ENCODE measurements around the gene PID1.
A peak's percentile ranks its signal among the peaks of the same experiment; 100 is the strongest.

Gene PID1

DNA sequence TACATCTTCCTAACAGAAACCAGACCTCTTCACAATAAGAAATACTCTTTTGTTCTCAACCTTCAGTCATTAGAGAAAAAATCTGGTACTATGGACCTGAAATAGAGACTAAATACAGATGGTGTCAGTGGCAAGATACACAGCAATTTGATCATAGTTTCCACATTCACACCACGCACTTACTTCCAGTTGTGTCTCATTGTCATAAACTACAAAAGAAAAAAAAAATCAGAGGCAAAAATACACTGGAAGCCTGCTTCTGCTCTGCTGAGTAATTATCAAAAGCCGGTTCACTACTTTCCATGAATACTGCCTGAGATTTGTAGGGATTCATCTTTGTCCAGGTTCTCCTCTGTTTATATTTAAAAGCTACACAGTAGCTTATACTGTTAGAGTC, 182.6 kb downstream of the PID1 start:
- H3K4me1 Mint-ChIP-seq, result peaks cover 42% of the 10 kb centered on the region
- no peak for TF ChIP-seq CTCF (IDR thresholded peaks at IDR 0.05; ENCODE audit: unreplicated experiment in 3 of 3)
- no peak overlapping the region for H3K4me3 Mint-ChIP-seq
- H3K36me3 Mint-ChIP-seq (ENCODE audit: low read depth), result no peaks in the 10 kb centered on the region
- peaks cover 2% of the 10 kb centered on the region for H3K9me3 Mint-ChIP-seq
- H3K27me3 Mint-ChIP-seq (ENCODE audit: low read depth), result no peaks in the 10 kb centered on the region
- peak overlapping the region in 1 of 3 experiments; percentile 57 for H3K27ac Mint-ChIP-seq

DNA sequence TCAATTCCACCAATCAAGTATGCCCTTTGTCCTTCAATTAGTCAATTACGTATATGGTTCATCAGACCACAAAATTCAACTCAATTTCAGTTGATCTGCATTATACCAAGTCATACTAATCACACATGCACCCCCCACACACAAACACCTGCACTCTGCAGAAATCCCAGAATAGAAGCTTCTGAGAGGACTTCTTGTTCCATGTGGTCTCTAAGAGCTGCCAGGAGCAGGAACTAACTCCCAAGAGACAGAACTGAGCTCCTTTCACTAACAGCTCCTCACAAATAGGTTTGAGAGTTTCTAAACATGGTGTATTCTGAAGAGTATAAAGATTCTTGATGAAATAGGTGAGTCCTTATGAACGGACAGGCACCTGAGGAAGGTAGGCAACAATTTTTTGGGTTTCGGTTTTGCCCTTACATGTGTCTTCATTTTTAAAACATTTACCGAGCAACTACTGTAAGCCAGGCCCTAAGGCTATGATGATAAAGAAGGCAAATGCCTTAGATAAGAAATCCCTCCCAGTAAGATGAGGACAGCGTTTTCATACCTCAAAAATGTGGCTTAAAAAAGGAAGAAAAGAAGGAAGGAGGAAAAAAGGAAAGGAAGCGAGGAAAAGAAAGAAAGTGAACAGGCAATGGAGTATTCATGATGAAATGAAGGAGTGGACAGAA, 183.1 kb downstream of the PID1 start:
- Mint-ChIP-seq H3K27ac (peak overlapping the region in 1 of 3 experiments; percentile 57), H3K27me3 (ENCODE audit: low read depth) (no peaks in the 10 kb centered on the region), H3K36me3 (ENCODE audit: low read depth) (no peaks in the 10 kb centered on the region), H3K4me3 (no peak overlapping the region), H3K9me3 (no peaks in the 10 kb centered on the region), H3K4me1 (peaks cover 42% of the 10 kb centered on the region)
- no peak for TF ChIP-seq CTCF (IDR thresholded peaks at IDR 0.05; ENCODE audit: unreplicated experiment in 3 of 3)

DNA sequence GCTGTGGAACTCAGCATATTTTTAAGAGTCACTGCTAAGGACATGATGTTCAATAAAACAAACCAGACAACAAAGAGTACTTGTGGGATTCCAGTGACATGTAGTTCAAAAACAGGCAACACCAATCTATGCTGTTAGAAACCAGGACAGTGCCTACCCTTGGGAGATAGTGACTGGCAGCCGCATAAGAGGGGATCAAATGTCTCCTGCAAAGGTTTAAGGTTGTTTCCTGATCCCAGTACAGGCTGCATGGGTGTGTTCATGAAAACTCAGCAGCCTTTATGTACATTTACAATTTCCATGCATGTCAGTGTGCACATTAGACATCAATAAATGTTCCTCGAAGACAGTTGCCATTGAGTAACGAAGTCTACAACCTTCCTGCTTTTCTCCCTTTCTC, 183.8 kb downstream of the PID1 start:
- no peaks in the 10 kb centered on the region for H3K36me3 Mint-ChIP-seq (ENCODE audit: low read depth)
- H3K9me3 Mint-ChIP-seq, result no peaks in the 10 kb centered on the region
- TF ChIP-seq CTCF (IDR thresholded peaks at IDR 0.05; ENCODE audit: unreplicated experiment in 3 of 3), result no peak
- peak overlapping the region in 1 of 3 experiments; percentile 1 for H3K27ac Mint-ChIP-seq
- H3K27me3 Mint-ChIP-seq (ENCODE audit: low read depth), result no peaks in the 10 kb centered on the region
- no peak overlapping the region for H3K4me3 Mint-ChIP-seq
- peaks cover 42% of the 10 kb centered on the region for H3K4me1 Mint-ChIP-seq

GRCh38 chr2:229085439-229085838, 185.6 kb downstream of the PID1 start:
- Mint-ChIP-seq H3K36me3 (ENCODE audit: low read depth) (no peaks in the 10 kb centered on the region), H3K27me3 (ENCODE audit: low read depth) (no peaks in the 10 kb centered on the region), H3K4me1 (peaks cover 45% of the 10 kb centered on the region), H3K27ac (no peak overlapping the region), H3K9me3 (peaks cover 2% of the 10 kb centered on the region), H3K4me3 (no peak overlapping the region)
- no peak for TF ChIP-seq CTCF (IDR thresholded peaks at IDR 0.05; ENCODE audit: unreplicated experiment in 3 of 3)

- TF ChIP-seq CTCF (IDR thresholded peaks at IDR 0.05; ENCODE audit: unreplicated experiment in 3 of 3), result no peak
- Mint-ChIP-seq H3K4me1 (peaks cover 36% of the 10 kb centered on the region), H3K9me3 (peaks cover 2% of the 10 kb centered on the region), H3K27me3 (ENCODE audit: low read depth) (no peaks in the 10 kb centered on the region), H3K4me3 (no peak overlapping the region), H3K27ac (no peak overlapping the region), H3K36me3 (ENCODE audit: low read depth) (no peaks in the 10 kb centered on the region)
These were observed 186.6 kb downstream of the PID1 start for GRCh38 chr2:229084447-229084846.

Measured in nephron (organoid).